DND-41 (cell line): ENCODE results near the gene MCEE.
A peak's percentile ranks its signal among the peaks of the same experiment; 100 is the strongest.
"Not testable (repeated sequence)": the region's sequence is repeated elsewhere in the genome, so short reads cannot be mapped to it uniquely, and the experiment has no call there.

Experiments used
- ATAC-seq: fragments of 200-7000 bp; cut with Tn5 transposase; 3 replicates; pipeline ENCODE4 v1.9.1; 2021; ENCODE audit warnings: low read depth; ENCODE audit not compliant: insufficient read depth
- DNase-seq: peaks from one replicate; pipeline ENCODE4 v3.0.0-alpha.2; 2020
- H2AFZ ChIP-seq: 2 replicates; pipeline ENCODE4 v1.6.0; 2012; ENCODE audit warnings: low read depth, low read length
- H3K27ac ChIP-seq: 2 replicates; pipeline ENCODE4 v1.5.1; 2012; ENCODE audit warnings: low read length, inconsistent platforms
- H3K27me3 ChIP-seq: fragments of 200-600 bp; sonication (generic); 2 replicates; pipeline ENCODE4 v1.6.0; 2012; ENCODE audit warnings: low read length, mild to moderate bottlenecking, inconsistent platforms; ENCODE audit not compliant: insufficient read depth, poor library complexity
- H3K36me3 ChIP-seq: 2 replicates; pipeline ENCODE4 v1.5.1; 2012; ENCODE audit warnings: low read length, inconsistent platforms; ENCODE audit not compliant: insufficient read depth
- H3K4me1 ChIP-seq: 2 replicates; pipeline ENCODE4 v1.5.1; 2012; ENCODE audit warnings: mild to moderate bottlenecking, low read length; ENCODE audit not compliant: insufficient read depth
- H3K4me2 ChIP-seq: 2 replicates; pipeline ENCODE4 v1.6.0; 2012; ENCODE audit warnings: mild to moderate bottlenecking, moderate library complexity, low read length, inconsistent platforms; ENCODE audit not compliant: insufficient read depth
- H3K4me3 ChIP-seq, 2 experiments: fragments of 200-600 bp in 1 of 2; shearing (Covaris generic) in 1 of 2; 2 replicates each; pipeline ENCODE4 v1.5.1; 2012 to 2016; ENCODE audit warnings: inconsistent platforms in 2 of 2, low read length in 2 of 2, mild to moderate bottlenecking in 2 of 2, low read depth in 1 of 2, moderate library complexity in 1 of 2
- H3K79me2 ChIP-seq: 2 replicates; pipeline ENCODE4 v1.6.0; 2012; ENCODE audit warnings: low read length, inconsistent platforms; ENCODE audit not compliant: insufficient read depth
- H3K9ac ChIP-seq: 2 replicates; pipeline ENCODE4 v1.6.0; 2012; ENCODE audit warnings: low read depth, mild to moderate bottlenecking, inconsistent platforms, low read length, moderate library complexity
- H3K9me3 ChIP-seq: 2 replicates; pipeline ENCODE4 v1.5.1; 2012; ENCODE audit warnings: low read length, moderate library complexity, mild to moderate bottlenecking, inconsistent platforms; ENCODE audit not compliant: insufficient read depth, severe bottlenecking
- H4K20me1 ChIP-seq: 2 replicates; pipeline ENCODE4 v1.6.0; 2012; ENCODE audit warnings: low read length; ENCODE audit not compliant: insufficient read depth
- CTCF ChIP-seq: IDR thresholded peaks from 2 replicates; pipeline ENCODE4 v1.5.1; 2012; ENCODE audit warnings: borderline replicate concordance, low read length, moderate library complexity, mild to moderate bottlenecking; ENCODE audit not compliant: poor library complexity, severe bottlenecking; ENCODE audit errors: extremely low read depth
- EZH2 ChIP-seq: IDR thresholded peaks from 3 replicates; pipeline ENCODE4 v1.6.1; 2012; ENCODE audit warnings: borderline replicate concordance, low read depth, mild to moderate bottlenecking, moderate library complexity, low read length, inconsistent platforms; ENCODE audit not compliant: severe bottlenecking

The MCEE gene

DNA sequence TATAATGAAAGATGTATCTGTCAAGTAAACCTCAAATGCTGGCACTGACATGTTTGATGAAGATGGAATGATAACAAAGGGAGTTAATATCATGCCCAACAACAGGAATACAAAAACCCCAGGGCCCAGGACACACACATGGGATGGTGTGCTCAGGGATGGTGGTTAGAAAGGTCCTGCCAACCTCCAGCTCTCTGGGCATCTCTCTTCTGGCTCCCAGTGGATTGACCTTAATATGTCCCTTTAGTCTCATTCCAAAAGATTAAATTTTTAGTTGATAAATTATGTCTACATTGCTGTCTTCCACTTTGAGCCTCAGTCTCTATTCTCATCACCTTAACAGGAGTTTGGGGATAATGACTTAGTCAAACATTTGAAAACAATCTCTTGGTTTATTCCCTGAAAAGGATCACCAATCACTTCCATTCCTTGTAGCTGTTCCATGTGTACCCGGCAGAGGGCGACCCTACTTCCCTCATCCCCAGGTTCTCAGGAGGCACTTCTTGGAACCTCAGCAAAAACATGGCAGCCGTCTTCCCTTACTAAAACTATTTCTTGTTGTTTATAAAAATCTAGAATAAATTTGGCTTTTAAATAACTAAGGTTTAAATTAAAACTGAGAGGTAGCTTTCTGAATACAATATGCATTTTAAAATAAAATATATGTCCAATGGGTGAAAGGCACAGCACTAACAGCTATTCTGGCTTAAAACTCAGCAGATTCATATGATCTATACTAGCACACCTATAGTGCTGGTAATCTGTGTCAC is 29.6 kb downstream of the MCEE start:
- TF ChIP-seq EZH2 (no peak), CTCF (peak; percentile 69)
- Histone ChIP-seq H3K9ac (no peak overlapping the region), H3K4me2 (no peak overlapping the region), H3K36me3 (no peaks in the 10 kb centered on the region), H3K9me3 (peaks cover 3% of the 10 kb centered on the region), H3K27ac (no peak overlapping the region), H3K79me2 (no peaks in the 10 kb centered on the region), H3K4me1 (no peaks in the 10 kb centered on the region), H3K4me3 (no peak overlapping the region), H4K20me1 (no peaks in the 10 kb centered on the region), H3K27me3 (peaks cover 7% of the 10 kb centered on the region), H2AFZ (no peak overlapping the region)
- DNase-seq = peak; percentile 42
- no peak for ATAC-seq

DNA sequence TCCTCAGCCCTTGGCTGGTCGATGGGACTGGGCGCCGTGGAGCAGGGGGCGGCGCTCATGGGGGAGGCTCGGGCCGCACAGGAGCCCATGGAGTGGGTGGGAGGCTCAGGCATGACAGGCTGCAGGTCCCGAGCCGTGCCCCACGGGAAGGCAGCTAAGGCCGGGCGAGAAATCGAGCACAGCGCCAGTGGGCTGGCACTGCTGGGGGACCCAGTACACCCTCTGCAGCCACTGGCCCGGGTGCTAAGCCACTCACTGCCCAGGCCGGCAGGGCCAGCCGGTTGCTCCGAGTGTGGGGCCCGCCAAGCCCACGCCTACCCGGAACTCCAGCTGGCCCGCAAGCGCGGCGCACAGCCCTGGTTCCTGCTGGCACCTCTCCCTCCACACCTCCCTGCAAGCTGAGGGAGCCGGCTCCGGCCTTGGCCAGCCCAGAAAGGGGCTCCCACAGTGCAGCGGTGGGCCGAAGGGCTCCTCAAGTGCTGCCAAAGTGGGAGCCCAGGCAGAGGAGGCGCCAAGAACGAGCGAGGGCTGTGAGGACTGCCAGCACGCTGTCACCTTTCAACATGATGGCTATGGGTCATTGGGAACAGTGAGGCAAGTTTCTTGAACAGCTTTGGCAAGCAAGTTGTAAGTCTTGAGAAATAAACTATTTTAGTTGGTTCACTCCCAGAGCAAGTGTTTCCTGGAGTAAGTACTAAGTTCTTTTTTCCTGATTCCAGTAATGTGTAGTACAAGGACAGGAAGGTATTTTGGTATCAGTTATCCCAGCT is 37.4 kb downstream of the MCEE start:
- not testable (repeated sequence) for H3K9ac ChIP-seq, H3K79me2 ChIP-seq, H3K4me2 ChIP-seq, ATAC-seq, H3K36me3 ChIP-seq, DNase-seq, H3K27me3 ChIP-seq, H2AFZ ChIP-seq, H4K20me1 ChIP-seq, H3K4me1 ChIP-seq, H3K4me3 ChIP-seq, H3K9me3 ChIP-seq, H3K27ac ChIP-seq

GRCh38 chr2:71091808-71092207 is 38.2 kb downstream of the MCEE start:
- not testable (repeated sequence) for H3K9ac ChIP-seq, DNase-seq, H3K4me1 ChIP-seq, H3K9me3 ChIP-seq, H2AFZ ChIP-seq, H3K4me2 ChIP-seq, H4K20me1 ChIP-seq, H3K4me3 ChIP-seq, H3K36me3 ChIP-seq, ATAC-seq, H3K79me2 ChIP-seq, H3K27ac ChIP-seq, H3K27me3 ChIP-seq

- H2AFZ ChIP-seq, ATAC-seq, H3K4me2 ChIP-seq, H3K79me2 ChIP-seq, H3K9ac ChIP-seq, H3K36me3 ChIP-seq, H3K27me3 ChIP-seq, H3K4me3 ChIP-seq, H4K20me1 ChIP-seq, DNase-seq, H3K27ac ChIP-seq, H3K9me3 ChIP-seq, H3K4me1 ChIP-seq: not testable (repeated sequence)
These were observed 40.6 kb downstream of the MCEE start for GRCh38 chr2:71089475-71089874.

DNA sequence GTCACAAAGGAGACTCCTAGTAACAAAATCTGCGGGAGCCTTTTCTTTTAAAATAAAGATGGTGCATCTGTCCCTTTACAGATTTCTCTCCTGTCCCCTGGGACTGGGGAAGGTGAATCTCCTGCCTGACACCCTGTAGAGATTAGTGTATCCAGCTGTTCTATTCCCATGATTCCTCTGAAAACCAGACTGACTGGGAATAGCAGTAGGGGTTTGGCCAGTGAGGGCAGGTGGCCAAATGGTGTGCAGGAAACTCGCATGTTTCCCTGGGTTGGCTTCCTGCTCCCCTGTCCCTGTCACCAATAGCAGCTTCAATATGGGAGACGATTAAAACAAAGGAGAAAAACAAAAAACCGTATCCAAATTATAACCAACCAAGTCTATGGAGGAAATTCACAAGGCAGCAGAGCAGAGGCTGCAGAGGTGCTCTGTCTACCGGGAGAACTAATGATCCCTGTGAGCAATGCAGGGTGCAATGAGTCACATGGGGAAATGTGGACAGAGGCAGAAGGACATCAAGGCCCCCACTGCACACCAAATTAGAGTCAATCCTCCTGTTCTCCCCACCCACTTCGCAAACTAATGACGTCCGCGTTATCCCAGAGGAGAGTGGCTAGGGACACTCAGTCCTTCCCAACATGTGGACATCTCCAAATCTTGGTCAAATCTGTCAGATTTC is 44.6 kb downstream of the MCEE start:
- H3K4me3 ChIP-seq, DNase-seq, H3K36me3 ChIP-seq, H3K9ac ChIP-seq, H3K4me2 ChIP-seq, H3K79me2 ChIP-seq, H3K27ac ChIP-seq, H3K4me1 ChIP-seq, H3K27me3 ChIP-seq, H2AFZ ChIP-seq, H4K20me1 ChIP-seq, ATAC-seq, H3K9me3 ChIP-seq: not testable (repeated sequence)

DNA sequence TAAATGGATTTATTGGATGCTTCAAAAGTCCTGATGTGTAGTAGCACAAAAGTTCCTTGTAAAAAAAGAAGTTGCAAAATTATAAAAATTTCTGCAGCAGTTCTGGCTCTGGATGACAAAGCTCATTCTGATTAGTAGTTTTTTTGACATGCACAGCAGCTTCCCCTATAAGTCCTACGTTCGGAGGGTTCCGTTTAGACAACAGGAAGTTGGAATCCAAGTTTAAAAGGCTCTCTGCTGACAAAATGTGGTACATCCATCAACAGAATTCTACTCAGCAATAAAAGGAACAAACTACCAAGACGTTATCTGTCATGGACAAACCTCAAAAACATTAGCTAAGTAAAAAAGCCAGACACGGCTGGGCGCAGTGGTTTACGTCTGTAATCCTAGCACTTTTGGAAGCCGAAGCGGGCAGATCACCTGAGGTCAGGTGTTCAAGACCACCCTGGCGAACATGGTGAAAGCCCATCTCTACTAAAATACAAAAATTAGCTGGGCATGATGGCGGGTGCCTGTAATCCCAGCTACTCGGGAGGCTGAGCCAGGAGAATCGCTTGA is 46.2 kb downstream of the MCEE start:
- H3K79me2 ChIP-seq, ATAC-seq, H3K9me3 ChIP-seq, H2AFZ ChIP-seq, H3K27ac ChIP-seq, H3K4me2 ChIP-seq, H3K4me1 ChIP-seq, H3K36me3 ChIP-seq, H4K20me1 ChIP-seq, DNase-seq, H3K9ac ChIP-seq, H3K27me3 ChIP-seq, H3K4me3 ChIP-seq: not testable (repeated sequence)

- H3K36me3 ChIP-seq, H3K4me2 ChIP-seq, H3K4me3 ChIP-seq, H2AFZ ChIP-seq, H4K20me1 ChIP-seq, DNase-seq, H3K27ac ChIP-seq, H3K79me2 ChIP-seq, H3K9me3 ChIP-seq, ATAC-seq, H3K9ac ChIP-seq, H3K4me1 ChIP-seq, H3K27me3 ChIP-seq: not testable (repeated sequence)
These were observed 46.7 kb downstream of the MCEE start for GRCh38 chr2:71083297-71083696.
